HepG2 (cell line): ENCODE data around the gene RNF114. TPM values are rescaled to one million over a fixed set of nuclear protein-coding genes. Genes with fewer than 3 reads are reported as not detected.

ENCODE experiments used
- ATAC-seq: fragments of 200-7000 bp; cut with Tn5 transposase; 3 replicates; pipeline ENCODE4 v1.9.1; 2020; ENCODE audit warnings: mild to moderate bottlenecking, moderate library complexity
- BruUV-seq: library from RNA; stranded (reverse); fragments of 400-500 nt; replicated peaks from 2 replicates; lab custom pipeline; 2021; lab: Mats Ljungman, UMichigan
- CTCF ChIA-PET: fragments of 300-600 bp; formaldehyde crosslinking; extraction: SDS; loops from one replicate; lab custom pipeline; 2021; ENCODE audit warnings: low total read pairs, inconsistent platforms, low intra/inter-chr PET ratio; lab: Yijun Ruan, JAX
- POLR2A ChIA-PET: fragments of 350-600 bp; sonication (Branson Sonifier 250); formaldehyde crosslinking; loops from one replicate; lab custom pipeline; 2020; ENCODE audit warnings: antibody characterized with exemption, inconsistent platforms; lab: Yijun Ruan, JAX
- DNase-seq: peaks from one replicate; pipeline ENCODE4 v3.0.0-alpha.2; 2015; ENCODE audit warnings: low spot score
- FAIRE-seq: peaks from 3 replicates; lab custom pipeline; 2011; peaks lifted over from hg19 to GRCh38; lab: Jason Lieb, UNC
- H2AFZ ChIP-seq: one replicate; pipeline ENCODE4 v1.6.1; 2011; ENCODE audit warnings: low read length, inconsistent platforms
- H3K27ac ChIP-seq: fragments of 300-600 bp; 3 replicates; pipeline ENCODE4 v1.8.0; 2011; ENCODE audit warnings: mixed run types, mild to moderate bottlenecking, mixed read lengths, low read length, inconsistent platforms; ENCODE audit not compliant: insufficient read depth; ENCODE audit errors: extremely low read length
- H3K27me3 ChIP-seq, 2 experiments: fragments of 200-600 bp in 1 of 2; 2 replicates in 1 of 2; 3 replicates in 1 of 2; pipeline versions ENCODE4 v1.6.0 to v1.8.0; 2011; ENCODE audit warnings: low read length in 2 of 2, mild to moderate bottlenecking in 2 of 2, moderate library complexity in 2 of 2, inconsistent platforms in 1 of 2; ENCODE audit not compliant: insufficient read depth in 2 of 2, control insufficient read depth in 1 of 2
- H3K36me3 ChIP-seq, 2 experiments: fragments of 200-600 bp in 1 of 2; replicated peaks in 1 of 2; 2 replicates in 1 of 2; 3 replicates in 1 of 2; pipeline versions ENCODE4 v1.5.1 to v1.8.0; 2011; ENCODE audit warnings: low read length in 2 of 2, inconsistent platforms in 1 of 2; ENCODE audit not compliant: insufficient read depth in 2 of 2, control insufficient read depth in 1 of 2
- H3K4me1 ChIP-seq: 2 replicates; pipeline ENCODE4 v1.5.1; 2012; ENCODE audit warnings: low read length, inconsistent platforms; ENCODE audit not compliant: insufficient read depth
- H3K4me2 ChIP-seq: 2 replicates; pipeline ENCODE4 v1.6.0; 2011; ENCODE audit warnings: low read depth, low read length, inconsistent platforms
- H3K4me3 ChIP-seq, 3 experiments: fragments of 200-600 bp in 1 of 3; sonication (generic), shearing (Covaris generic) in 1 of 3; replicated peaks in 1 of 3; 2 replicates each; pipeline ENCODE4 v1.5.1; 2011 to 2016; ENCODE audit warnings: low read length in 3 of 3, inconsistent platforms in 2 of 3, low read depth in 2 of 3, mild to moderate bottlenecking in 2 of 3, control low read depth in 1 of 3, mixed read lengths in 1 of 3; ENCODE audit not compliant: insufficient read depth in 1 of 3
- H3K79me2 ChIP-seq: one replicate; pipeline ENCODE4 v1.6.1; 2011; ENCODE audit warnings: low read length, inconsistent platforms; ENCODE audit not compliant: insufficient read depth
- H3K9ac ChIP-seq: 2 replicates; pipeline ENCODE4 v1.6.0; 2011; ENCODE audit warnings: mild to moderate bottlenecking, low read depth, low read length, inconsistent platforms; ENCODE audit not compliant: insufficient read depth
- H3K9me3 ChIP-seq: 2 replicates; pipeline ENCODE4 v1.5.1; 2012; ENCODE audit warnings: mild to moderate bottlenecking, low read length
- H4K20me1 ChIP-seq: 2 replicates; pipeline ENCODE4 v1.6.0; 2011; ENCODE audit warnings: inconsistent platforms, mild to moderate bottlenecking, low read length, moderate library complexity; ENCODE audit not compliant: insufficient read depth
- ARID2 ChIP-seq: sonication (generic); formaldehyde crosslinking; IDR thresholded peaks from 2 replicates; pipeline ENCODE4 v1.8.1; 2022; ENCODE audit warnings: mild to moderate bottlenecking, missing genetic modification reagents, borderline replicate concordance
- FOXK1 ChIP-seq: sonication (generic); formaldehyde crosslinking; IDR thresholded peaks from 2 replicates; pipeline ENCODE4 v1.4.0; 2020; ENCODE audit warnings: low read depth, missing genetic modification reagents, borderline replicate concordance
- NFIB ChIP-seq: sonication (generic); formaldehyde crosslinking; IDR thresholded peaks from 2 replicates; pipeline ENCODE4 v1.9.0; 2021; ENCODE audit warnings: missing genetic modification reagents, mild to moderate bottlenecking, borderline replicate concordance
- PRMT3 ChIP-seq: sonication (generic); formaldehyde crosslinking; IDR thresholded peaks from 2 replicates; pipeline ENCODE4 v1.8.1; 2022; ENCODE audit warnings: low read depth, mild to moderate bottlenecking, moderate library complexity, missing genetic modification reagents, borderline replicate concordance
- RXRA ChIP-seq: sonication (generic); formaldehyde crosslinking; IDR thresholded peaks from 2 replicates; pipeline ENCODE4 v1.5.1; 2020; ENCODE audit warnings: missing genetic modification reagents
- TOPORS ChIP-seq: sonication (generic); formaldehyde crosslinking; IDR thresholded peaks from 2 replicates; pipeline ENCODE4 v1.8.0; 2023; ENCODE audit warnings: mild to moderate bottlenecking, missing genetic modification reagents
- ZNF281 ChIP-seq: sonication (generic); formaldehyde crosslinking; IDR thresholded peaks from 2 replicates; pipeline ENCODE4 v1.4.0; 2020; ENCODE audit warnings: missing genetic modification reagents, borderline replicate concordance
- ZNF317 ChIP-seq: sonication (generic); formaldehyde crosslinking; IDR thresholded peaks from 2 replicates; pipeline ENCODE4 v1.5.0; 2020; ENCODE audit warnings: mild to moderate bottlenecking, missing genetic modification reagents
- ZNF460 ChIP-seq: sonication (generic); formaldehyde crosslinking; IDR thresholded peaks from 2 replicates; pipeline ENCODE4 v1.5.1; 2020; ENCODE audit warnings: missing genetic modification reagents, mild to moderate bottlenecking, borderline replicate concordance
- ZNF496 ChIP-seq: sonication (generic); formaldehyde crosslinking; IDR thresholded peaks from 2 replicates; pipeline ENCODE4 v1.8.1; 2023; ENCODE audit warnings: mild to moderate bottlenecking, moderate library complexity, missing genetic modification reagents; ENCODE audit not compliant: insufficient replicate concordance
- ZNF576 ChIP-seq: sonication (generic); formaldehyde crosslinking; IDR thresholded peaks from 2 replicates; pipeline ENCODE4 v1.4.0; 2020; ENCODE audit warnings: mild to moderate bottlenecking, missing genetic modification reagents
- ZNF580 ChIP-seq: IDR thresholded peaks from 2 replicates; pipeline ENCODE4 v1.6.1; 2016; ENCODE audit warnings: low read depth, borderline replicate concordance
- whole genome bisulfite sequencing: methylation state at CpG from one replicate; pipeline ENCODE4 v1.1.6; 2017; ENCODE audit warnings: low lambda C conversion rate; 5-methylcytosine and 5-hydroxymethylcytosine counted together
- in situ Hi-C: cut with HindIII; loops from 2 replicates; pipeline ENCODE4 v1.10.0; 2017; ENCODE audit warnings: low pct_unique_long_range_greater_than_20kb; ENCODE audit not compliant: extremely low pct_ligation_motif_present
- intact Hi-C: fragments of 100-400 bp; cut with micrococcal nuclease; formaldehyde crosslinking; loops from one replicate; pipeline ENCODE4 v1.10.0; 2022; ENCODE audit not compliant: unreplicated experiment
- polyA plus RNA-seq, 8 experiments: library from polyadenylated mRNA; depleted of rRNA in 3 of 8; stranded (reverse) in 7 of 8; unstranded in 1 of 8; fragments of >200 nt; fragmentation: Illumina TruSeq in 4 of 8; extraction: Trizol in 4 of 8; gene quantifications; 2 replicates each; pipeline versions ENCODE4 v1.2.1 to v1.2.3, GENCODE V29; 2011 to 2016; ENCODE audit warnings: low read depth in 4 of 8, missing spikeins in 1 of 8, mixed read lengths in 1 of 8; ENCODE audit not compliant: insufficient read depth in 1 of 8
- total RNA-seq, 5 experiments: library from RNA; depleted of rRNA; stranded (reverse); fragments of >200 nt; fragmentation: Illumina TruSeq; extraction: Trizol; gene quantifications; 2 replicates each; pipeline ENCODE4 v1.2.3, GENCODE V29; 2016; ENCODE audit warnings: low read depth in 1 of 5

Gene RNF114
- total and polyA plus RNA-seq, 2 of the 13 experiments (the other 11 are each of a cell fraction or from before 2014, with no cell fraction given): 119 to 126 TPM

GRCh38 chr20:49915380-49916145, 20.6 kb upstream of the RNF114 start, which contains the start of gene SPATA2 (continued):
- TF ChIP-seq ZNF281 (CRISPR knock-in tag) (0 out of 2 replicates have a peak, but pooled peaks have one; percentile 19), ZNF317 (CRISPR knock-in tag) (peak; percentile 75), ZNF496 (no peak), FOXK1 (CRISPR knock-in tag) (peak; percentile 88)

DNA sequence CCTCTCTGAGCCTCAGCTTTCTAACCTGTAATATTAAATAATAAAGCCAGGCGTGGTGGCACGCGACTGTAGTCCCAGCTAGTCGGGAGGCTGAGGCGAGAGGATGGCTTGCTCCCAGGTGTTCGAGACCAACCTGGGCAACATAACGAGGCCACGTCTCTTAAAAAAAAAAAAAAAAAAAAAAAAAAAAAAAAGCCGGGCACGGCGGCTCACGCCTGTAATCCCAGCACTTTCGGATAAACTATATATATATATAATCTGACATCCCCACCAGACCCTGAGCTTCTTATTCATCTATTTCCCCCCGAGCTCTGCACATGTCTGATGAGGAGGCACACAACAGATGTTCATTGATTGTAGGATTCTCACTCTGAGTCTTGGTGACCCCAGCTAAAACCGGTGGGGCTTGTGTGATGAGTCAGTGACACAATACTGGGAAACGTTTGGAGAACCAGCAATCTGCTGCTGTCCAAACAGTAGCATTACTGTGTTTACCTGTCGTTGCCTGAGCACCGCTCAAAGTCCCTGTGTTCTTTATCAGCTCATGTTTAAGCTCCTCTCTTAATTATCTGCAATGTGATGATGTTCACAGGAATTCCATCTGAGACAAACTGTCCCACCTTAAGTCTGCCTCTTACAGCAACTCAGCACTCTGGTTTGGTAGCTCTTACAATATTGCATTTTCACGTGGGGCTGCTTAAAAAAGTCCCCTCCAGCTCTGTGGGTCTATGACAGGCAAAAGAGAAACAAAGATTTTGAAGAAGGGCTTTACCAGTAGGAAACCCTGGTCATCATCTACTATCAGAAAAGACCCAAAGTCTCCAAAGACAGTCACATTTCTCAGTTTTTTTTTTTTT, 19.8 kb upstream of the RNF114 start:
- H2AFZ ChIP-seq: no peak overlapping the region
- WGBS: under 1% methylated on average over 19 of the region's 19 CpGs
- H3K9me3 ChIP-seq: no peaks in the 10 kb centered on the region
- no TSS peak for BruUV-seq
- no peaks in the 10 kb centered on the region for H4K20me1 ChIP-seq
- peak; percentile 87 for ATAC-seq
- H3K4me3 ChIP-seq: peak overlapping the region; percentile 74 to 91 (median 90)
- no peaks in the 10 kb centered on the region; a peak in 2 of 5 replicates for H3K36me3 ChIP-seq
- in situ Hi-C loops (no loop called here), intact Hi-C loops (no loop called here)
- peaks cover 63% of the 10 kb centered on the region for H3K4me1 ChIP-seq
- DNase-seq: peak; percentile 100
- peak overlapping the region; percentile 97 for H3K27ac ChIP-seq
- ChIA-PET CTCF (interaction anchor here (2.3 kb wide), 1 partner anchor 12 kb away, joined by 10 read pairs; no protein-coding TSS in a partner anchor), POLR2A (interaction anchor here (0.6 to 2.6 kb wide), 37 partner anchors 10 to 833 kb away, joined by 3 to 105 read pairs (median 4); partner anchors contain the start of genes PEDS1, RNF114 and SLC9A8)
- H3K79me2 ChIP-seq: peaks cover 39% of the 10 kb centered on the region
- no peaks in the 10 kb centered on the region; a peak in 1 of 5 replicates for H3K27me3 ChIP-seq
- peak overlapping the region; percentile 98 for H3K4me2 ChIP-seq
- FAIRE-seq: peak; percentile 99
- peak overlapping the region; percentile 92 for H3K9ac ChIP-seq
- no peak for TF ChIP-seq ZNF460 (CRISPR knock-in tag)
- no peak for TF ChIP-seq NFIB
- TF ChIP-seq TOPORS (CRISPR knock-in tag): 0 out of 2 replicates have a peak, but pooled peaks have one; percentile 46
- TF ChIP-seq RXRA: peak; percentile 79; the same call in 1 of the 2 replicates
- no peak for TF ChIP-seq PRMT3 (CRISPR knock-in tag)
- TF ChIP-seq ZNF576: no peak
- TF ChIP-seq ZNF580 (CRISPR knock-in tag): peak; percentile 18; the same call in 1 of the 2 replicates
- peak; percentile 97; the same call in 1 of the 2 replicates for TF ChIP-seq ARID2 (CRISPR knock-in tag)
